Endothelial cell of umbilical vein (primary cell): ENCODE results near the gene KRT1. TPM values are rescaled to one million over a fixed set of nuclear protein-coding genes. Genes with fewer than 3 reads are reported as not detected.

ENCODE experiments used
- BruUV-seq: library from RNA; stranded (reverse); fragments of 400-500 nt; replicated peaks from 2 replicates; lab custom pipeline; 2021; lab: Mats Ljungman, UMichigan
- CTCF ChIA-PET: fragments of 300-600, 350-600 bp; sonication (Branson Sonifier 250); formaldehyde crosslinking; loops from one replicate; lab custom pipeline; 2021; ENCODE audit warnings: antibody characterized with exemption, inconsistent platforms; lab: Charles Lee
- POLR2A ChIA-PET: fragments of 300-600, 350-600 bp; sonication (Branson Sonifier 250); formaldehyde crosslinking; loops from one replicate; lab custom pipeline; 2021; ENCODE audit warnings: antibody characterized with exemption, inconsistent platforms; lab: Charles Lee
- DNase-seq: peaks from one replicate; pipeline ENCODE4 v3.0.0-alpha.2; 2011; ENCODE audit warnings: low read depth, low spot score
- FAIRE-seq: peaks from 2 replicates; lab custom pipeline; 2011; peaks lifted over from hg19 to GRCh38; lab: Jason Lieb, UNC
- H2AFZ ChIP-seq: 2 replicates; pipeline ENCODE4 v1.6.0; 2012; ENCODE audit warnings: low read depth, low read length, control low read depth, inconsistent platforms
- H3K27ac ChIP-seq: 2 replicates; pipeline ENCODE4 v1.5.1; 2011; ENCODE audit warnings: low read depth, mild to moderate bottlenecking, control low read depth, low read length, moderate library complexity; ENCODE audit not compliant: insufficient read depth
- H3K27me3 ChIP-seq, 2 experiments: 2 replicates each; pipeline versions ENCODE4 v1.6.0 to v1.6.1; 2011; ENCODE audit warnings: low read length in 2 of 2, mixed read lengths in 1 of 2; ENCODE audit not compliant: control insufficient read depth in 2 of 2, insufficient read depth in 2 of 2
- H3K36me3 ChIP-seq, 2 experiments: 2 replicates in 1 of 2; 3 replicates in 1 of 2; pipeline ENCODE4 v1.5.1; 2011; ENCODE audit warnings: low read length in 2 of 2, mild to moderate bottlenecking in 1 of 2, moderate library complexity in 1 of 2; ENCODE audit not compliant: control insufficient read depth in 2 of 2, insufficient read depth in 2 of 2; ENCODE audit errors: extremely low read depth in 1 of 2
- H3K4me1 ChIP-seq: 3 replicates; pipeline ENCODE4 v1.5.1; 2011; ENCODE audit warnings: mild to moderate bottlenecking, low read length; ENCODE audit not compliant: control insufficient read depth, insufficient read depth; ENCODE audit errors: extremely low read depth
- H3K4me2 ChIP-seq: 2 replicates; pipeline ENCODE4 v1.6.1; 2011; ENCODE audit warnings: low read length, control low read depth, mixed read lengths; ENCODE audit not compliant: insufficient read depth
- H3K4me3 ChIP-seq, 3 experiments: fragments of 200-600 bp in 1 of 3; sonication (generic), shearing (Covaris generic) in 1 of 3; replicated peaks in 1 of 3; 2 replicates each; pipeline ENCODE4 v1.5.1; 2011 to 2016; ENCODE audit warnings: control low read depth in 3 of 3, low read length in 3 of 3, mild to moderate bottlenecking in 2 of 3, inconsistent platforms in 1 of 3, low read depth in 1 of 3, moderate library complexity in 1 of 3; ENCODE audit not compliant: insufficient read depth in 1 of 3
- H3K79me2 ChIP-seq: 2 replicates; pipeline ENCODE4 v1.6.0; 2012; ENCODE audit warnings: low read length, inconsistent platforms; ENCODE audit not compliant: control insufficient read depth, insufficient read depth
- H3K9ac ChIP-seq: replicated peaks from 2 replicates; pipeline ENCODE3; 2011; ENCODE audit warnings: low read length, control low read depth; ENCODE audit not compliant: insufficient read depth; ENCODE audit errors: extremely low read depth
- H3K9me1 ChIP-seq: replicated peaks from 3 replicates; pipeline ENCODE4 v1.6.0; 2011; ENCODE audit warnings: mild to moderate bottlenecking, low read length; ENCODE audit not compliant: control insufficient read depth, insufficient read depth; ENCODE audit errors: extremely low read depth
- H3K9me3 ChIP-seq: replicated peaks from 2 replicates; pipeline ENCODE4 v1.5.1; 2012; ENCODE audit warnings: low read length, inconsistent platforms; ENCODE audit not compliant: control insufficient read depth, insufficient read depth
- H4K20me1 ChIP-seq: replicated peaks from 2 replicates; pipeline ENCODE3; 2011; ENCODE audit warnings: mild to moderate bottlenecking, low read length; ENCODE audit not compliant: control insufficient read depth, insufficient read depth; ENCODE audit errors: extremely low read depth
- EZH2 ChIP-seq: IDR thresholded peaks from 2 replicates; pipeline ENCODE4 v1.6.1; 2012; ENCODE audit warnings: borderline replicate concordance, low read depth, mild to moderate bottlenecking, moderate library complexity, low read length, inconsistent platforms; ENCODE audit not compliant: severe bottlenecking
- FOS ChIP-seq: IDR thresholded peaks from 2 replicates; pipeline ENCODE4 v1.6.1; 2011; ENCODE audit warnings: mild to moderate bottlenecking, low read length, moderate library complexity, borderline replicate concordance; ENCODE audit not compliant: insufficient read depth
- GATA2 ChIP-seq: IDR thresholded peaks from 2 replicates; pipeline ENCODE4 v1.7.0; 2011; ENCODE audit warnings: low read depth, mild to moderate bottlenecking, moderate library complexity, mixed read lengths, low read length; ENCODE audit not compliant: insufficient read length, insufficient read depth
- JUN ChIP-seq: IDR thresholded peaks from 2 replicates; pipeline ENCODE4 v1.6.1; 2011; ENCODE audit warnings: borderline replicate concordance, low read depth; ENCODE audit not compliant: insufficient read length, insufficient read depth
- MYC ChIP-seq: IDR thresholded peaks from one replicate; pipeline ENCODE4 v1.6.1; 2011; ENCODE audit warnings: mild to moderate bottlenecking, low read depth, low read length
- POLR2A ChIP-seq: IDR thresholded peaks from 2 replicates; pipeline ENCODE4 v1.6.1; 2012; ENCODE audit warnings: low read depth, mild to moderate bottlenecking, control low read depth, low read length
- POLR2AphosphoS5 ChIP-seq: IDR thresholded peaks from 2 replicates; pipeline ENCODE4 v1.6.1; 2012; ENCODE audit warnings: low read depth, mild to moderate bottlenecking, control low read depth, low read length, moderate library complexity; ENCODE audit not compliant: insufficient read depth
- dilution Hi-C: fragments of 300-500 bp; cut with MboI; formaldehyde crosslinking; loops from one replicate; pipeline ENCODE4 v1.15.0; 2019; ENCODE audit warnings: low sequenced_read_pairs; ENCODE audit not compliant: extremely low pct_ligation_motif_present
- intact Hi-C: fragments of 100-400 bp; cut with micrococcal nuclease; formaldehyde crosslinking; loops from one replicate; pipeline ENCODE4 v1.10.0; 2022
- polyA plus RNA-seq, 4 experiments: library from polyadenylated mRNA; depleted of rRNA in 3 of 4; stranded (reverse) in 3 of 4; unstranded in 1 of 4; fragments of >200 nt; gene quantifications; 2 replicates each; pipeline versions ENCODE4 v1.2.1 to v1.2.3, GENCODE V29; 2011 to 2012; ENCODE audit warnings: missing spikeins in 1 of 4
- total RNA-seq: library from RNA; stranded (reverse); gene quantifications from 2 replicates; pipeline ENCODE4 v1.2.3, GENCODE V29; 2021
- TF ChIP-seq, protein P1 (sequence below): IDR thresholded peaks from 2 replicates; pipeline ENCODE4 v1.6.1; 2011; ENCODE audit not compliant: insufficient read depth, insufficient read length
- TF ChIP-seq, protein P2 (sequence below), 2 donors: IDR thresholded peaks; 1 replicate in 1 of 2; 2 replicates in 1 of 2; pipeline ENCODE4 v1.5.1; 2011; ENCODE audit warnings: low read length in 2 of 2, mild to moderate bottlenecking in 2 of 2, moderate library complexity in 2 of 2, control low read depth in 1 of 2, inconsistent platforms in 1 of 2, low read depth in 1 of 2; ENCODE audit not compliant: insufficient read depth in 1 of 2; ENCODE audit errors: extremely low read depth in 1 of 2

The KRT1 gene
- total and polyA plus RNA-seq, 2 donors (not counting 3 experiments of a cell fraction or from before 2014, with no cell fraction given) = not detected

DNA sequence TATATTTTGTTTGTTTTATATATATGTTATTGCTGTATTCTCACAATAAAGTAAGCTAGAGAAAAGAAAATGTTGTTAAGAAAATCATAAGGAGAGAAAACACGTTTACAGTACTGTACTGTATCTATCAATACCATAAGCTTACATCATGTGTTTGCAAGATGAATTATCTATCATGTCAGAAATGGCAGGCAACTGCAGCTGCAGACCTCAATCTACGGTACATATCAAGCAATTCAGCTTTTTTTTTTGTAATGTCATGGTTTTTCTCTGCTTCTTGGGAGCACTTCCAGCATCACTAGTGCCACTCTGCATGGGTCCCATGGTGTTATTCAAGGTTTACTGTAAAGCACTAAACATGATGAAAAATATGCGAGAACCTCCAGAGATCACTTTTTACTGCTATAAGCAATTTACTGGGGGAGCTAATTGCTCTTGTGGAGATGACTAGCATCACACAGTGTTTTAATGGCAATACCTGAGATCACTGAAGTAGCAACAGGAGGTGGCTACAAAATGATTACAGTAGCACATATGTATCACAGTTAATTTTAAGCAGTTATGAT lies 19.2 kb downstream of the KRT1 start:
- Histone ChIP-seq H3K9ac (no peak overlapping the region), H3K4me3 (no peak overlapping the region), H2AFZ (no peak overlapping the region), H4K20me1 (no peaks in the 10 kb centered on the region), H3K9me3 (no peaks in the 10 kb centered on the region), H3K4me1 (no peaks in the 10 kb centered on the region), H3K9me1 (no peaks in the 10 kb centered on the region), H3K27ac (no peak overlapping the region), H3K4me2 (no peak overlapping the region), H3K27me3 (no peaks in the 10 kb centered on the region), H3K79me2 (no peaks in the 10 kb centered on the region), H3K36me3 (no peaks in the 10 kb centered on the region)
- POLR2A ChIA-PET = no interaction called here
- no TSS peak for BruUV-seq
- FAIRE-seq (no peak), DNase-seq (no peak)
- TF ChIP-seq POLR2A (no peak), FOS (no peak), JUN (no peak), MYC (no peak), GATA2 (no peak), EZH2 (no peak), POLR2AphosphoS5 (no peak)
- TF ChIP-seq, protein P1, sequence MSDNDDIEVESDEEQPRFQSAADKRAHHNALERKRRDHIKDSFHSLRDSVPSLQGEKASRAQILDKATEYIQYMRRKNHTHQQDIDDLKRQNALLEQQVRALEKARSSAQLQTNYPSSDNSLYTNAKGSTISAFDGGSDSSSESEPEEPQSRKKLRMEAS = no peak
- TF ChIP-seq, protein P2, sequence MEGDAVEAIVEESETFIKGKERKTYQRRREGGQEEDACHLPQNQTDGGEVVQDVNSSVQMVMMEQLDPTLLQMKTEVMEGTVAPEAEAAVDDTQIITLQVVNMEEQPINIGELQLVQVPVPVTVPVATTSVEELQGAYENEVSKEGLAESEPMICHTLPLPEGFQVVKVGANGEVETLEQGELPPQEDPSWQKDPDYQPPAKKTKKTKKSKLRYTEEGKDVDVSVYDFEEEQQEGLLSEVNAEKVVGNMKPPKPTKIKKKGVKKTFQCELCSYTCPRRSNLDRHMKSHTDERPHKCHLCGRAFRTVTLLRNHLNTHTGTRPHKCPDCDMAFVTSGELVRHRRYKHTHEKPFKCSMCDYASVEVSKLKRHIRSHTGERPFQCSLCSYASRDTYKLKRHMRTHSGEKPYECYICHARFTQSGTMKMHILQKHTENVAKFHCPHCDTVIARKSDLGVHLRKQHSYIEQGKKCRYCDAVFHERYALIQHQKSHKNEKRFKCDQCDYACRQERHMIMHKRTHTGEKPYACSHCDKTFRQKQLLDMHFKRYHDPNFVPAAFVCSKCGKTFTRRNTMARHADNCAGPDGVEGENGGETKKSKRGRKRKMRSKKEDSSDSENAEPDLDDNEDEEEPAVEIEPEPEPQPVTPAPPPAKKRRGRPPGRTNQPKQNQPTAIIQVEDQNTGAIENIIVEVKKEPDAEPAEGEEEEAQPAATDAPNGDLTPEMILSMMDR (IDR thresholded peaks at IDR 0.05; ENCODE audit: extremely low read depth in 1 of 2, insufficient read depth in 1 of 2, low read depth in 1 of 2, low read length in 2 of 2) = no peak
- CTCF ChIA-PET = no interaction called here
- intact Hi-C loops = no loop called here
- dilution Hi-C loops = no loop called here
